Esophagus squamous epithelium (tissue), 4 donors: ENCODE data around the gene TUBB1.

Experiments
- CTCF ChIP-seq, 6 experiments: fragments of 450-650 bp in 4 of 6; fragments of 200-600 bp in 2 of 6; sonication (generic) in 2 of 6; IDR thresholded peaks; one replicate each; pipeline ENCODE4 v1.5.1; 2016 to 2019; ENCODE audit warnings: antibody characterized with exemption in 6 of 6, mild to moderate bottlenecking in 4 of 6, moderate library complexity in 4 of 6
- POLR2A ChIP-seq, 4 donors: fragments of 450-650 bp; IDR thresholded peaks; one replicate each; pipeline ENCODE4 v1.6.1; 2017; ENCODE audit warnings: antibody characterized with exemption in 4 of 4, mild to moderate bottlenecking in 4 of 4, moderate library complexity in 3 of 4

- TF ChIP-seq CTCF (IDR thresholded peaks at IDR 0.05) (no peak), POLR2A (IDR thresholded peaks at IDR 0.05) (no peak)
These were observed 8.0 kb upstream of the TUBB1 start for GRCh38 chr20:59010995-59011873.
